ENCODE measurements around the gene ATP5F1D. TPM values are rescaled to one million over a fixed set of nuclear protein-coding genes. Genes with fewer than 3 reads are reported as not detected.

ATP5F1D gene
- total and polyA plus RNA-seq, 2 of the 13 experiments (the other 11 are each of a cell fraction or from before 2014, with no cell fraction given): 39.4 to 78.7 TPM

DNA sequence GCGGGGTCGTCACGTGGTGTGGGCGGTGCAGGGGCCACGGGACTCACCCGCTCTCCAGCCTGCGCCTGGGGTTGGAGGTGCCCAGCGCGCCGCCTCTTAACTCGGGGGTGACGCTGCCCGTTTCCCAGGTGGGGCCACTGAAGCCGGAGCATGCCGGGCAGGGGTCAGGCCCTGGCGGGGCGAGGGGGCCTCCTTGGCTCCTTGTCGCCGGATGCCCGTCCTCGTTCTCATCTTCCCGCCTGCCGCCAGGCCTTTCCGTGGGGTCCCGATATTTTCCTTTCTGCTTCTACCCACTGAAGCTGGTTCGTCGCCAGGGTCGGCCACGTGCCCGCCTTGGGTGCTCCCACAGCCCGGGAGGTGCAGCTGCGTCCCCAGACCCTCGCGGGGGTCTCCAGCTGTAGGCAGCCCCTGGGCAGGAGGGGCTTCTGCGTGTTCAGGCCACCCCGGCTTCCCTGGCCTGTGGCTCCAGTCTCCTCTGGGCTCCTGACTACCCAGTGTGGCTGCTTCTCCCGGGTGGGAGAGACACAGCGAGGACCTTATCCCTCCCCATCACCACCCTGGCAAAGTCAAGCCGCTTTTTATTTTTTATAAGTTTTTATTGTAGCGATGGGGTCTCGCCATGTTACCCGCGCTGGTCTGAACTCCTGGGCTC lies 34.6 kb downstream of the ATP5F1D start (continued):
- TF ChIP-seq ZNF816 (CRISPR knock-in tag; IDR thresholded peaks at IDR 0.05; ENCODE audit: borderline replicate concordance): 0 out of 2 replicates have a peak, but pooled peaks have one; percentile 4
- TF ChIP-seq ZNF564 (CRISPR knock-in tag; IDR thresholded peaks at IDR 0.05): 0 out of 2 replicates have a peak, but pooled peaks have one; percentile 38
- TF ChIP-seq, protein P1, sequence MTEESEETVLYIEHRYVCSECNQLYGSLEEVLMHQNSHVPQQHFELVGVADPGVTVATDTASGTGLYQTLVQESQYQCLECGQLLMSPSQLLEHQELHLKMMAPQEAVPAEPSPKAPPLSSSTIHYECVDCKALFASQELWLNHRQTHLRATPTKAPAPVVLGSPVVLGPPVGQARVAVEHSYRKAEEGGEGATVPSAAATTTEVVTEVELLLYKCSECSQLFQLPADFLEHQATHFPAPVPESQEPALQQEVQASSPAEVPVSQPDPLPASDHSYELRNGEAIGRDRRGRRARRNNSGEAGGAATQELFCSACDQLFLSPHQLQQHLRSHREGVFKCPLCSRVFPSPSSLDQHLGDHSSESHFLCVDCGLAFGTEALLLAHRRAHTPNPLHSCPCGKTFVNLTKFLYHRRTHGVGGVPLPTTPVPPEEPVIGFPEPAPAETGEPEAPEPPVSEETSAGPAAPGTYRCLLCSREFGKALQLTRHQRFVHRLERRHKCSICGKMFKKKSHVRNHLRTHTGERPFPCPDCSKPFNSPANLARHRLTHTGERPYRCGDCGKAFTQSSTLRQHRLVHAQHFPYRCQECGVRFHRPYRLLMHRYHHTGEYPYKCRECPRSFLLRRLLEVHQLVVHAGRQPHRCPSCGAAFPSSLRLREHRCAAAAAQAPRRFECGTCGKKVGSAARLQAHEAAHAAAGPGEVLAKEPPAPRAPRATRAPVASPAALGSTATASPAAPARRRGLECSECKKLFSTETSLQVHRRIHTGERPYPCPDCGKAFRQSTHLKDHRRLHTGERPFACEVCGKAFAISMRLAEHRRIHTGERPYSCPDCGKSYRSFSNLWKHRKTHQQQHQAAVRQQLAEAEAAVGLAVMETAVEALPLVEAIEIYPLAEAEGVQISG (CRISPR knock-in tag; IDR thresholded peaks at IDR 0.05): no peak
- TF ChIP-seq, protein P2, sequence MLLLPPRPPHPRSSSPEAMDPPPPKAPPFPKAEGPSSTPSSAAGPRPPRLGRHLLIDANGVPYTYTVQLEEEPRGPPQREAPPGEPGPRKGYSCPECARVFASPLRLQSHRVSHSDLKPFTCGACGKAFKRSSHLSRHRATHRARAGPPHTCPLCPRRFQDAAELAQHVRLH (CRISPR knock-in tag; IDR thresholded peaks at IDR 0.05; ENCODE audit: borderline replicate concordance, low read depth): peak; percentile 74; the same call in 1 of the 2 replicates
- 0 out of 2 replicates have a peak, but pooled peaks have one; percentile 1 for TF ChIP-seq RARA (CRISPR knock-in tag; IDR thresholded peaks at IDR 0.05)
- no peak for TF ChIP-seq ZNF296 (CRISPR knock-in tag; conservative IDR thresholded peaks at IDR 0.05)
- TF ChIP-seq PCBP1 (IDR thresholded peaks at IDR 0.05; ENCODE audit: borderline replicate concordance, low read depth, low read length): no peak
- peak; percentile 15; the same call in 1 of the 2 replicates for TF ChIP-seq ERF (CRISPR knock-in tag; IDR thresholded peaks at IDR 0.05)
- TF ChIP-seq, protein P3, sequence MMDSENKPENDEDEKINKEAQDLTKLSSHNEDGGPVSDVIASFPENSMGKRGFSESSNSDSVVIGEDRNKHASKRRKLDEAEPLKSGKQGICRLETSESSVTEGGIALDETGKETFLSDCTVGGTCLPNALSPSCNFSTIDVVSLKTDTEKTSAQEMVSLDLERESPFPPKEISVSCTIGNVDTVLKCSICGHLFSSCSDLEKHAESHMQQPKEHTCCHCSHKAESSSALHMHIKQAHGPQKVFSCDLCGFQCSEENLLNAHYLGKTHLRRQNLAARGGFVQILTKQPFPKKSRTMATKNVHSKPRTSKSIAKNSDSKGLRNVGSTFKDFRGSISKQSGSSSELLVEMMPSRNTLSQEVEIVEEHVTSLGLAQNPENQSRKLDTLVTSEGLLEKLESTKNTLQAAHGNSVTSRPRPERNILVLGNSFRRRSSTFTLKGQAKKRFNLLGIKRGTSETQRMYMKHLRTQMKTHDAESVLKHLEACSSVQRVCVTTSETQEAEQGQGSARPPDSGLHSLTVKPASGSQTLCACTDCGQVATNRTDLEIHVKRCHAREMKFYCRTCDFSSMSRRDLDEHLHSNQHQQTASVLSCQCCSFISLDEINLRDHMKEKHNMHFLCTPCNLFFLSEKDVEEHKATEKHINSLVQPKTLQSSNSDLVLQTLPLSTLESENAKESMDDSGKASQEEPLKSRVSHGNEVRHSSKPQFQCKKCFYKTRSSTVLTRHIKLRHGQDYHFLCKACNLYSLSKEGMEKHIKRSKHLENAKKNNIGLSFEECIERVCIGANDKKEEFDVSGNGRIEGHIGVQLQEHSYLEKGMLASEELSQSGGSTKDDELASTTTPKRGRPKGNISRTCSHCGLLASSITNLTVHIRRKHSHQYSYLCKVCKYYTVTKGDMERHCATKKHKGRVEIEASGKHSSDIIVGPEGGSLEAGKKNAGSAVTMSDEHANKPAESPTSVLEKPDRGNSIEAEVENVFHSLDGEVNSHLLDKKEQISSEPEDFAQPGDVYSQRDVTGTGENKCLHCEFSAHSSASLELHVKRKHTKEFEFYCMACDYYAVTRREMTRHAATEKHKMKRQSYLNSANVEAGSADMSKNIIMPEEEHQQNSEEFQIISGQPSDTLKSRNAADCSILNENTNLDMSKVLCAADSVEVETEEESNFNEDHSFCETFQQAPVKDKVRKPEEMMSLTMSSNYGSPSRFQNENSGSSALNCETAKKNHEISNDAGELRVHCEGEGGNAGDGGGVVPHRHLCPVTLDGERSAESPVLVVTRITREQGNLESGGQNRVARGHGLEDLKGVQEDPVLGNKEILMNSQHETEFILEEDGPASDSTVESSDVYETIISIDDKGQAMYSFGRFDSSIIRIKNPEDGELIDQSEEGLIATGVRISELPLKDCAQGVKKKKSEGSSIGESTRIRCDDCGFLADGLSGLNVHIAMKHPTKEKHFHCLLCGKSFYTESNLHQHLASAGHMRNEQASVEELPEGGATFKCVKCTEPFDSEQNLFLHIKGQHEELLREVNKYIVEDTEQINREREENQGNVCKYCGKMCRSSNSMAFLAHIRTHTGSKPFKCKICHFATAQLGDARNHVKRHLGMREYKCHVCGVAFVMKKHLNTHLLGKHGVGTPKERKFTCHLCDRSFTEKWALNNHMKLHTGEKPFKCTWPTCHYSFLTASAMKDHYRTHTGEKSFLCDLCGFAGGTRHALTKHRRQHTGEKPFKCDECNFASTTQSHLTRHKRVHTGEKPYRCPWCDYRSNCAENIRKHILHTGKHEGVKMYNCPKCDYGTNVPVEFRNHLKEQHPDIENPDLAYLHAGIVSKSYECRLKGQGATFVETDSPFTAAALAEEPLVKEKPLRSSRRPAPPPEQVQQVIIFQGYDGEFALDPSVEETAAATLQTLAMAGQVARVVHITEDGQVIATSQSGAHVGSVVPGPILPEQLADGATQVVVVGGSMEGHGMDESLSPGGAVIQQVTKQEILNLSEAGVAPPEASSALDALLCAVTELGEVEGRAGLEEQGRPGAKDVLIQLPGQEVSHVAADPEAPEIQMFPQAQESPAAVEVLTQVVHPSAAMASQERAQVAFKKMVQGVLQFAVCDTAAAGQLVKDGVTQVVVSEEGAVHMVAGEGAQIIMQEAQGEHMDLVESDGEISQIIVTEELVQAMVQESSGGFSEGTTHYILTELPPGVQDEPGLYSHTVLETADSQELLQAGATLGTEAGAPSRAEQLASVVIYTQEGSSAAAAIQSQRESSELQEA (CRISPR knock-in tag; IDR thresholded peaks at IDR 0.05; ENCODE audit: not compliant biosample characterization): peak; percentile 10
- TF ChIP-seq, protein P4, sequence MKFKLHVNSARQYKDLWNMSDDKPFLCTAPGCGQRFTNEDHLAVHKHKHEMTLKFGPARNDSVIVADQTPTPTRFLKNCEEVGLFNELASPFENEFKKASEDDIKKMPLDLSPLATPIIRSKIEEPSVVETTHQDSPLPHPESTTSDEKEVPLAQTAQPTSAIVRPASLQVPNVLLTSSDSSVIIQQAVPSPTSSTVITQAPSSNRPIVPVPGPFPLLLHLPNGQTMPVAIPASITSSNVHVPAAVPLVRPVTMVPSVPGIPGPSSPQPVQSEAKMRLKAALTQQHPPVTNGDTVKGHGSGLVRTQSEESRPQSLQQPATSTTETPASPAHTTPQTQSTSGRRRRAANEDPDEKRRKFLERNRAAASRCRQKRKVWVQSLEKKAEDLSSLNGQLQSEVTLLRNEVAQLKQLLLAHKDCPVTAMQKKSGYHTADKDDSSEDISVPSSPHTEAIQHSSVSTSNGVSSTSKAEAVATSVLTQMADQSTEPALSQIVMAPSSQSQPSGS (CRISPR knock-in tag; IDR thresholded peaks at IDR 0.05): no peak; the same call in 1 of the 2 replicates
- TF ChIP-seq ZFP82 (CRISPR knock-in tag; IDR thresholded peaks at IDR 0.05; ENCODE audit: borderline replicate concordance): 0 out of 2 replicates have a peak, but pooled peaks have one; percentile 52

Measured in HepG2 (cell line).